ENCODE measurements around the gene PLCD3. TPM values are rescaled to one million over a fixed set of nuclear protein-coding genes. Genes with fewer than 3 reads are reported as not detected.

Gene PLCD3
- total RNA-seq, 1 experiment from 2014 or later, result 35.1 TPM

- no peak overlapping the region for H3K4me3 ChIP-seq (ENCODE audit: low read length)
- H3K79me2 ChIP-seq (ENCODE audit: low read length), result no peaks in the 10 kb centered on the region
- DNase-seq (no peak), ATAC-seq (no peak)
- intact Hi-C loops (cut with micrococcal nuclease), result no loop called here
- ChIA-PET CTCF (interaction anchor here (0.7 kb wide), 1 partner anchor 21 kb away, joined by 4 read pairs; the partner anchor contains the start of gene ACBD4), POLR2A (ENCODE audit: unreplicated experiment) (no interaction called here)
- H3K9me3 ChIP-seq (ENCODE audit: low read length), result no peaks in the 10 kb centered on the region
- no peaks in the 10 kb centered on the region for H4K20me1 ChIP-seq (ENCODE audit: low read length)
- no peaks in the 10 kb centered on the region; the same call in 1 of the 2 replicates for H3K36me3 ChIP-seq (ENCODE audit: low read depth, low read length)
- no peak overlapping the region for H3K9ac ChIP-seq (ENCODE audit: low read length)
- no peak overlapping the region for H3K27ac ChIP-seq (ENCODE audit: low read length)
- H3K4me1 ChIP-seq (ENCODE audit: insufficient read depth, low read length), result no peaks in the 10 kb centered on the region
- BruUV-seq (replicated peaks), result no TSS peak
- no peaks in the 10 kb centered on the region for H3F3A ChIP-seq (ENCODE audit: low read length, unreplicated experiment)
- no peaks in the 10 kb centered on the region for H3K27me3 ChIP-seq (ENCODE audit: low read length)
- H3K4me2 ChIP-seq (ENCODE audit: low read length), result no peak overlapping the region
- no peak for TF ChIP-seq EZH2 (IDR thresholded peaks at IDR 0.05; ENCODE audit: low read length, unreplicated experiment)
- H2AFZ ChIP-seq (ENCODE audit: low read length), result no peak overlapping the region
- no peaks in the 10 kb centered on the region for H3K9me2 ChIP-seq (replicated peaks; ENCODE audit: low read length)
Observed at GRCh38 chr17:45114117-45114932, 18.0 kb downstream of the PLCD3 start.

- Histone ChIP-seq H3K9ac (ENCODE audit: low read length) (no peak overlapping the region), H3K9me3 (ENCODE audit: low read length) (no peaks in the 10 kb centered on the region), H2AFZ (ENCODE audit: low read length) (no peak overlapping the region), H3K9me2 (replicated peaks; ENCODE audit: low read length) (no peaks in the 10 kb centered on the region), H3K27ac (ENCODE audit: low read length) (no peak overlapping the region), H3K4me3 (ENCODE audit: low read length) (no peak overlapping the region), H3F3A (ENCODE audit: low read length, unreplicated experiment) (no peaks in the 10 kb centered on the region), H3K79me2 (ENCODE audit: low read length) (no peaks in the 10 kb centered on the region), H3K4me2 (ENCODE audit: low read length) (no peak overlapping the region), H3K27me3 (ENCODE audit: low read length) (no peaks in the 10 kb centered on the region), H3K4me1 (ENCODE audit: insufficient read depth, low read length) (no peaks in the 10 kb centered on the region), H3K36me3 (ENCODE audit: low read depth, low read length) (no peaks in the 10 kb centered on the region; the same call in 1 of the 2 replicates), H4K20me1 (ENCODE audit: low read length) (no peaks in the 10 kb centered on the region)
- no peak for ATAC-seq
- intact Hi-C loops (cut with micrococcal nuclease), result no loop called here
- POLR2A ChIA-PET (ENCODE audit: unreplicated experiment), result no interaction called here
- CTCF ChIA-PET, result no interaction called here
- no peak for DNase-seq
- BruUV-seq (replicated peaks), result no TSS peak
- no peak for TF ChIP-seq CTCF (conservative IDR thresholded peaks at IDR 0.05; ENCODE audit: low read depth, low read length)
- no peak for TF ChIP-seq EZH2 (IDR thresholded peaks at IDR 0.05; ENCODE audit: low read length, unreplicated experiment)
- TF ChIP-seq EZH2phosphoT487 (IDR thresholded peaks at IDR 0.05; ENCODE audit: borderline replicate concordance, low read length), result no peak
Observed at GRCh38 chr17:45113424-45113754, 18.9 kb downstream of the PLCD3 start.

GRCh38 chr17:45112559-45113423 is 19.5 kb downstream of the PLCD3 start:
- no peak overlapping the region for H3K9ac ChIP-seq (ENCODE audit: low read length)
- intact Hi-C loops (cut with micrococcal nuclease), result no loop called here
- TF ChIP-seq EZH2phosphoT487 (IDR thresholded peaks at IDR 0.05; ENCODE audit: borderline replicate concordance, low read length) (no peak), CTCF (conservative IDR thresholded peaks at IDR 0.05; ENCODE audit: low read depth, low read length) (no peak), EZH2 (IDR thresholded peaks at IDR 0.05; ENCODE audit: low read length, unreplicated experiment) (no peak)
- peaks cover 3% of the 10 kb centered on the region; the same call in 1 of the 2 replicates for H3K36me3 ChIP-seq (ENCODE audit: low read depth, low read length)
- ChIA-PET POLR2A (ENCODE audit: unreplicated experiment) (no interaction called here), CTCF (no interaction called here)
- H3K79me2 ChIP-seq (ENCODE audit: low read length), result no peaks in the 10 kb centered on the region
- H3K4me3 ChIP-seq (ENCODE audit: low read length), result no peak overlapping the region
- H3K4me2 ChIP-seq (ENCODE audit: low read length), result no peak overlapping the region
- DNase-seq, result no peak
- no peaks in the 10 kb centered on the region for H3K27me3 ChIP-seq (ENCODE audit: low read length)
- H2AFZ ChIP-seq (ENCODE audit: low read length), result no peak overlapping the region
- H3K27ac ChIP-seq (ENCODE audit: low read length), result no peak overlapping the region
- H3K9me3 ChIP-seq (ENCODE audit: low read length), result no peaks in the 10 kb centered on the region
- H3K9me2 ChIP-seq (replicated peaks; ENCODE audit: low read length), result no peaks in the 10 kb centered on the region
- H3F3A ChIP-seq (ENCODE audit: low read length, unreplicated experiment), result no peaks in the 10 kb centered on the region
- no peaks in the 10 kb centered on the region for H4K20me1 ChIP-seq (ENCODE audit: low read length)
- BruUV-seq (replicated peaks), result no TSS peak
- H3K4me1 ChIP-seq (ENCODE audit: insufficient read depth, low read length), result no peaks in the 10 kb centered on the region
- ATAC-seq, result no peak

Measured in PC-3 (cell line).